22Rv1 (cell line): ENCODE measurements around the gene NFIX.

Experiments
- CTCF ChIP-seq: fragments of 450-650 bp; IDR thresholded peaks from 2 replicates; pipeline ENCODE4 v1.5.1; 2017; ENCODE audit warnings: mild to moderate bottlenecking
- ZFX ChIP-seq: fragments of 450-650 bp; IDR thresholded peaks from 2 replicates; pipeline ENCODE4 v1.6.1; 2017; ENCODE audit warnings: antibody characterized with exemption, borderline replicate concordance

GRCh38 chr19:13043285-13043684 is 48.0 kb downstream of the NFIX start:
- TF ChIP-seq CTCF, result no peak
- no peak for TF ChIP-seq ZFX
